Stimulated activated CD8-positive, alpha-beta memory T cell treated with anti-CD3 and anti-CD28 coated beads, Interleukin-12 subunit alpha, Interleukin-12 subunit beta, amount 100 ng/mL, for 24 hours (primary cell): ENCODE results near the gene PTAFR.
"Not testable (repeated sequence)": the region's sequence is repeated elsewhere in the genome, so short reads cannot be mapped to it uniquely, and the experiment has no call there.

Experiments used
- DNase-seq: peaks from one replicate; pipeline ENCODE4 v3.0.0-alpha.2; 2020; ENCODE audit errors: extremely low read depth

The PTAFR gene

DNA sequence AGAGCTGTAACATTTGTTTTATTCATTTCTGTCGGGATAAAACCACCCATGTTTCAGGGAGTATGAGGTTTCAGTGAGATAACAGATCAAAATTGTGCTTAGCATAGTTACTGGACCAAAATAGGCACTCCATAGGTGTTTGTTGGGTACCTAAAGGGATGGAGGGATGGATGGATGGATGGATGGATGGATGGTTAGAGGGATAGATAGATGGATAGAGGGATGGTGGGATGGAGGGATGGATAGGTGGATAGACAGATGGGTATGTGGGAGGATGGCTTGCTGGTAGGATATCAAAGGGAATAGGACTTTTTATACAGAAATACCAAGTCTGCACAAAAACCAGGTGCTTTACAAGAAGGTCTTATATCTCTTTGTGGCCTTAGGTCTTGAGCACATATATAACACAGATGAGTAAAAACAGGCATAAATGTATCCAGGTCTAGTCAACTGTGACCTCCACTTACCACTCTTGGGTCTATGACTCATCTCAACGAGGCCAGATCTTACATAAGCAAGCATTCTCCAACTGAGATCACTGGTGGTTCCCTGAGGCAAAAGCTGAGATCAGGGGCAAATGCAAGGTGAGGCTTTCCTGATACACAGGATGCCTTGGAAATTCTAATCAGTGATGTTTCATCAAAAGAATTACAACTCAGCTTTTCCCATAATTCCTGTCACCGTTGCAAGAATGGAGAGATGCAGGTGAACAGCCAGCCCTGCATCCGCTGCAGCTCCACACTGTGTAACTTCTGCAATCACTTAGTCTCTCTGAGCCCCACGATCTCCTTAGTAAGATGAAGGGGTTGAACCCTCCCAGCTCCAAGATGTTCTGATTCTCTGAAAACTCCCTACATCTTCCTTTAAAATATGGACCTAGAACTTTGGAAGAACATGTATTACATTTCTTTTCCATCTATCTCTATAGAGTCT, 32.0 kb downstream of the PTAFR start:
- DNase-seq = no peak

DNA sequence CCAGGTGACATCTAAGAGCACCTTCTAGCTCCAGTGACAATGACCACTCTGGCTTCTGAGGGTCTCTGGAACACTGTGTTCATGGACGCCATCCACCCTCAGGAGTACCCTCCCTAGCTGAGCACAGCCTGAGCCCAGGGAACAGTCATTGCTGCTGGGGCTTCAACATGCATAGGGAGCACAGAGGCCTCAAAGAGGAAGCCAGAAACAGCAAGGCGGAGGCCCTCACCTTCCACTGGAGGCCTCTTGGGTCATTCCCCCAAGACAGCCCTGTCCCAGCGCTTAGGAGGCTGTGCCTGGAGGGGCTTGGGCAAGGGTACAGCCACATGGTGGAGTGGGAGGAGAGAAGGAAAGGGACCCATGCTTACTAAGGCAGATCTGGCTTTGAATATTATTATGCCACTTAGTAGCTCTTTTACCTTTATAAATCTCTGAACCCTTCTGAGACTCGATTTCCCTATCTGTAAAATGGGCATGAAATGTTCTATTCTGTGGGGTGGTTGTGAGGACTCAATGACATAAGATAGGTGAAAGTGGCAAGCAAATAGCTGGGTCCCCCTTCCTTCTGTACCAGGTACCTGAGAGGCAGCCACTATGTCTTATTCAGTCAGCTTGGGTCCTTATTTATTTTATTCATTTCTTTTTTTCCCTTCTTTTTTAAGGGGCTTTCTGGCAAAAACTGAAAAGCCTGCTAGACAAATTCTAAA, 32.8 kb downstream of the PTAFR start:
- DNase-seq = no peak

DNA sequence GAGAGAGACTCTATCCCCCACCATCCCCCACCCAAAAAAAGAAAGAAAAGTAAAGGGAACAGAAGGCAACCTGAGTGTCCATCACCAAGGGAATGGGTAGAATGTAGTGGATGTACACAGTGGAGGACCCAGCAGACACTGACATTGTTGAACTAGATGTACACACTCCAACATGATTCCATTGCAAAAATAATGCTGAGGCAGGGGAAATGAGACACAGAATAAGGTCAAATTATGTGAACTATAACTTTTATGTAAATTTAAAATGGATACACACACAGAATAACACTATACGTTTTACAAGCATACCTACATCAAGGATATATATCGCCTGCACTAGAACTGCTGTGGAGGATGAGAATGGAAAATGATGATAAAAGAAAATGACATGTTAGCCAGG, 34.8 kb downstream of the PTAFR start:
- DNase-seq = no peak

DNA sequence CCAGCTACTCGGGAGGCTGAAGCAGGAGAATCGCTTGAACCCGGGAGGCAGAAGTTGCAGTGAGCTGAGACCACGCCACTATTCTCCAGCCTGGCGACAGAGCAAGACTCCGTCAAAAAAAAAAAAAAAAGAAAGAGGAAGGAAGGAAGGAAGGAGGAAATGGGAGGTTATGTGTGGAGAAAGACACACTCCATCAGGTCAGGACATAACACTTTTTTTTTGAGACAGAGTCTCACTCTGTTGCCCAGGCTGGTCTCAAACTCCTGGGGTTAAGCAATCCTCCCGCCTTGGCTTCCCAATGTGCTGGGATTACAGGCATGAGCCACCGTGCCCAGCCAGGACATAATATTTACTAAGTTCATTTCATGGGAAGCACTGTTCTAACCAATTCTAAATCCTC, 36.6 kb downstream of the PTAFR start:
- not testable (repeated sequence) for DNase-seq

DNA sequence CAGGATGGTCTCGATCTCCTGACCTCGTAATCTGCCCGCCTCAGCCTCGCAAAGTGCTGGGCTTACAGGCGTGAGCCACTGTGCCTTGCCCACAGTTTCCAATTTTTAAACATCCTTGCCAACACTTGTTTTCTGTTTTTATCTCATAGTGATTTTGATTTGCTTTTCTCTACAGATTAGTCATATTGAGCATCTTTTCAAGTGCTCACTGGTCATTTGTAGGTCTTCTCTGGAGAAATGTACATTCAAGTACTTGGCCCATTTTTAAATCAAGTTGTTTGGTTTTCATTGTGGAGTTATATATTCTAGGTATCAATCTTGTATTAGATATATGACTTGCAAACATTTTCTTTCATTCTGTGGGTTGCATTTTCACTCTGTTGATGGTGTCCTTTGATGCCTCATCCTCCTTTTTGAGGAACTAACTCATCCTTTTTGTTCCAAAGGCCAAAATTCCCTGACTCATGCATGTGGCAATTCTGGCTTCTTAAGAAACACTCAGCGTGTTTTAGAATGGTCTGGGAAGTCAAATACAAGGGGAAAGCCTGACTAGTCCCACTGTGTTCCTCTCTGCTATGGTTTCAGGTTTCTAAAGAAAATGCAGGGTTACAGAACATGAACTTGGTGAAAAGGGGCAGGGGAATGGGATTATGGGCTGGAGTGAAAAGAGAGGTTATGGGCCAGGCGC, 37.3 kb downstream of the PTAFR start:
- no peak for DNase-seq

DNA sequence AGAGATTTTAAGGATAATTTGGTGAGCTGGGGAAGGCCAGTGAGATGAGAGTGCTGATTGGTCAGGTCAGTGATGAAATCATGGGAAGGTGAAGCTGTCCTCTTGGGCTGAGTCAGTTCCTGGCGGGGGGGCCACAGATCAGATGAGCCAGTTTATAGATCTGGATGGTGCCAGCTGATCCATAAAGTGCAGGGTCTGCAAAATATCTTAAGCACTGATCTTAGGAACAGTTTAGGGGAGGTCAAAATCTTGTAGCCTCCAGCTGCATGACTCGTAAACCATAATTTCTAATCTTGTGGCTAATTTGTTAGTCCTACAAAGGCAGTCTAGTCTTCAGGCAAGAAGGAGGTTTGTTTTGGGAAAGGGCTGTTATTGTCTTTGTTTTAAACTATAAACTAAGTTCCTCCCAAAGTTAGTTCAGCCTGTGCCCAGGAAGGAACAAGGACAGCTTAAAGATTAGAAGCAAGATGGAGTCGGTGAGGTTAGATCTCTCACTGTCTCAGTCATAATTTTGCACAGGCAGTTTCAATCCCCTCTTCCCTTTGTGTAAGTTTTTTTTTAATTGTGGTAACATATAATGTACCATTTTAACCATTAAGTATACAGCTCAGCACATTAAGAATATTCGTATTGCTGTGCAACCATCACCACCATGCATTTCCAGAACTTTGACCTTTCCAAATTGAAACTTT, 39.4 kb downstream of the PTAFR start:
- DNase-seq = no peak

DNA sequence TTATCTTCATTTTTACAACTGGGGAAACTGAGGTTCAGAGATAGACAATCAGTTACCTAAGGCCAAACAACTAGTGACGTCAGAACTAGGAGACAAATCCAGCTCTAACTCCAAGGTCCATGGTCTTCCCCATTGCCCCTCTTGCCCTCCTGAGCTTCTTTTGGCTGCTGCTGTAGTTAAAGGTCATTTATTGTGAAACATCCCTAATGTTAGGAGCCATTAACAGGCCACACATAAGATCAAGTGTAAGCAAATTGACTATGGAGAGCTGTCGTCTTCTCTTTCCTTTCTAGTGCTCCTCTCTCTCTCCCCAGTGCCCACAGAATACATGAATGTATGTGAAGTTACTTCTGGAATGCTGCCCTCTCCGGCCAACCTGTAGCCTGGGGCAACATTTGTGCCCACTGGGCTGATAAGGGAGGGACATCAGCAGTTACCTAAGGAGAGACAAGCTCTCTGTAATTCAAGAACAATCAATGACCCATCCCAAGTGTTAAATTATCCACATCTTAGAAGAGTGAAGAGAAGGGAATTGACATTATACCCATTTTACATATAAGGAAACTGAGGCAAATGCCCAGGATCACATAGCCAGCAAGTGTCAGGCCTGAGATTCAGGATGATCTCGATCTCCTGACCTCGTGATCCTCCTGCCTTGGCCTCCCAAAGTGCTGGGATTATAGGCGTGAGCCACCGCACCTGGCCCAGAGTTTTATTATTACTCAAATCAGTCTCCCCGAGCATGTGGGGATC, 40.1 kb downstream of the PTAFR start:
- no peak for DNase-seq

DNA sequence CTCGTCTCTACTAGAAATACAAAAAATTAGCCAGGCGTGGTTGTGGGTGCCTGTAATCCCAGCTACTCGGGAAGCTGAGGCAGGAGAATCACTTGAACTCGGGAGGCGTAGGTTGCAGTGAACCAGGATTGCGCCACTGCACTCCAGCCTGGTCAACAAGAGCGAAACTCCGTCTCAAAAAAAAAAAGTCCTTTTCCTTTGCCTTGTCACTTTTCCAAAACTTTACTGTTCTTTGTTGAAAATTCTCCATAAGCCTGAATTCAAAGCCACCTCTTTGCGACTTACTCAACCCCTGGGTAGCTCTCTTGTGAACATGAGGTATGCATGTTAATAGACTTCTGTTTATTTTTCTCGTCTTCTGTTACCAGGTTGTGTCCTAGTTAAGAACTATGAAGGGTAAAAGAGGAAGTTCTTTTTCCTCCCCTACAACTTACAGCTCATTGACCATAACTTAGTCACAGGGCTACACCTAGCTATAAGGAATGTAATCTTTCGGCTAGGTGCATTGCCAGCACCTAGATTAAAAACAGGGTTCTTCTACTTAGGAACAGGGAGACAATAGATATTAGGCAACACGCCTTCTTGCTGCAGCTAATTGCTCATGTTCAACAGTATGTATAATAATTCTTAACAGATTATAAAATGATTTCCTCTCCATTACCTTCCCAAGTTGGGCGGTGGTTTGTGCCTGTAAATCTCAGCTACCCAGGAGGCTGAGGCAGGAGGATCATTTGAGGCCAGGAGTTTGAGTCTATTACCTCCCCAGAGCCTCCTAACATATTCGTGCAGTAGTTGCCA, 40.9 kb downstream of the PTAFR start:
- no peak for DNase-seq

DNA sequence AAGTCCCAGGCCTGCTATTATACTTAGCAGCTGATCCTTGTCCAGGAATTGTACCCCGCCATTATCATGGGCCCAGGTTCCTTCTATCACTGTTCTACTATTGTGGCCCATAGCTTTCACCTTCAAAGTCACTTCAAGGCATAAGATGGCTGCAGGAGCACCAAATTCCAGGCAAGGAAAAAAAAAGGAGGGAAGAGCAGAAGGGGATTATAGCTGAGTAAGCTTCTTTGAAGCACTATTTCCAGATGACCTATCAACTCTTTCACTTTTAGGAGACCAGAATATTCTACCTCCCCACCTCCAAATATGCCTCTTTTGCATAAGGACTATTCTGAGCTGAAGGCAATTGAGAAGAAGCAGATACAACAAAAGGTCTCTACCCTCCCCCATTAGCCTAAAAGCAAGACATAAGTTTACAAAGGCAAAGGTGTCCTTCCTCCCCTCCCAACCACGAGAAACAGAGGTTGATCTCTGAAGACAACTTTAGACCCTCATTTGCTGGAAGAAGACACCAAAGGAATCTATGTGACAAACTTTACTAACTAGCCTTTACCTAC, 41.8 kb downstream of the PTAFR start:
- no peak for DNase-seq

DNA sequence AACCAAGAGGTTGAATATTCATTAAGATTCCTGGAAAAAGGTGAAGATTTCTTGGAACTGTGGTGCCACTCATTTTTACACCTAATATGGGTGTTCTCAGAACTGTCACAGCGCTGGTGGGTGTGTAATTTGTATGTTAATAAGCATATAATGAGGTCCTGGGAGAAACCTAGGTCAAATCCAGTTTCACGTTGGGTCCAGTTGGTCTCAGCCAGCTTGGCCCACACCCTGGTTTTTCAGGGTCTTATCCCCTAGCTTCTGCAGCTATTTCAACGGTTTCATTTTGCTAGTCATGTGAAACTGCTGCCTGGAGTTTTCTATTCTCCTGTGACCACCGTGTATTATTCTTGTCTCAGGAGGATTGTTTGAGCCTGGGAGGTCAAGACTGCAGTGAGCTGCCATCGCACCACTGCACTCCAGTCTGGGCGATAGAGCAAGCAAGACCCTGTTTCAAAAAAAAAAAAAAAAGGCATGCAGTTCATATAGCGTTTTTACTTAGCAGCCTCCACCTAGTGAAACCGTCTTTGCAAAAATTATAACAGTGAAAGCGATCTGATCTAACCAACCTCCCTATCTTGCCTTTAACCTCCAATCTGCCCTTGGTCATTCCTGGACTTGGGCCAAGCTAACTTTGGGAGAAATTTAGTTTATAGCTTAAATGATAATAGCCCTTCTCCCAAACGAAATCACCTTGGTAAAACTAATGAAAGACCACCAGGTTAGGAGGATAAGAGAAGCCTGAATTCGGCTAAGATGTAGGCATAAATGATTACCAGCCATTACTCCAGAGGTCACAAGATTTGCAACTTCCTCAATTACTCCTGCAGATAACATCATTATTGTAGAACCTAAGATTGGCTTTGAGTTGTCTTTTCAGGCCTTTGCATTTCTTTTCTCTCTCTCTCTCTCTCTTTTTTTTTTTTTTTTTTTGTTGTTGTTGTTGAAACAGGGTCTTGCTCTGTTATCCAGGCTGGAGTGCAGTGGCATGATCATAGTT, 44.0 kb downstream of the PTAFR start:
- no peak for DNase-seq

DNA sequence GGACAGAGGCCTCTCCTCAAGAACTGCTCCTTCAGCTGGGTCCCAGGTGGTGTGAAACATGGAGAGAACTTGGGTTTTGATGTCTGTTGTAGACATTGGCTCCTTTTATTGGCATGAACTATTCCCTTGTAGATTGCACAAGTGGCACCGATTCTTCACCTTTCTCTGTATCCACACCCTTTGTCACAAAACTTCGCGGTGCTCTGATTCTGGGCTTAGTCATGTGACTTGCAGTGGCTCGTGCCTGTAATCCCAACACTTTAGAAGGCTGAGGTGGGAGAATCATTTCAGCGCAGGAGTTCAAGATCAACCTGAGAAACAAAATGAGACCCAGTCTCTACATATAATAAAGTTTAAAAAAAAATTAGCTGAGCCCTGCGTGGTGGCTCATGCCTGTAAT, 45.6 kb downstream of the PTAFR start:
- DNase-seq = no peak

DNA sequence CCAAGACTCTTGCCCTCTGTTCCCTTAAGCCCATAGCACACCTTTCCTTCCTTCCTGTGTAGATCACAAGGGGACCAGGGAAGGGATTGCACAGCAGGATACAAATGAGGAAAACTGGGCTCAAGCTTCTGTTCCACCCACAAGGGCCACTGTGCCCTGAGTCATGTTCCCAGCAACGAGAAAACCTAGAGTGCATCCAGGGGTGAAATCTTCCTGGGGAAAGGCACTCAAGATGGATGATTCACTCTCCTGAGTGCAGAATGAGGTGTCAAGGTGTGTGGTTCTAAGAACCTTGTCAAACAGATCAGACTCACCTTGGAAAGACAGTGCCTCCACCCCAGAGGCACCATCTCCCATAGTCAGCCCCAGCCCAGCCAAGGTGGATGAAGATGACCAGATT, 47.3 kb downstream of the PTAFR start:
- DNase-seq = no peak

DNA sequence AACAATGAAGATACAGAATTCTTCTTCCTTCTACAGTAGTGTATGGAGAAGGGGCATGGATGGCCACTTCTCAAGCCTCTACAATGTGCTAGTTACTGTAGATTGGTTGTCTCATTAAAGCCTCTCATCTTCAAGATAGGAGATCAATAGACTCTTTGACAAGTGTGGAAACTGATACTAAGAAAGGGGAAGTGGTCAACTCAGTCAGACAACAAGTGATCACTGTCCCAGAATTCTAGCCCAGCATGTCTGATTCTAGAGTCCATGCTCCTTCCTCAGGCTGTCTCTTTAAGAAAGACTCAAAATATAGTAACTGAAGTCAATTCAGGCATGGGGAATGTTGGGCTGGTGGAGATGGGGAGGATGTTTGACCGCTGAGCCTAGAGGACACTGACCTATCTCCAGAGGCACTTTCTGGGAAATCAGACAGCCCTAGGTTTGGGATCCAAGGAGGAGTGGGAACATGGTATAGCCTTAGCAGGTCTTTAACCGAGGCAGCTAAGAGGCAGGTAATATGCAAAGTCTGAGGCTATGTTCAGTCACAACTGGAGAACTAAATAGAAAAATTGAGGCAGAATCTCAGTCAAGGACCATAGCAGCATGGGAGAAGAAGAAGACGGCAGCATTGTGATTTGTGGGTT, 48.8 kb downstream of the PTAFR start:
- no peak for DNase-seq

DNA sequence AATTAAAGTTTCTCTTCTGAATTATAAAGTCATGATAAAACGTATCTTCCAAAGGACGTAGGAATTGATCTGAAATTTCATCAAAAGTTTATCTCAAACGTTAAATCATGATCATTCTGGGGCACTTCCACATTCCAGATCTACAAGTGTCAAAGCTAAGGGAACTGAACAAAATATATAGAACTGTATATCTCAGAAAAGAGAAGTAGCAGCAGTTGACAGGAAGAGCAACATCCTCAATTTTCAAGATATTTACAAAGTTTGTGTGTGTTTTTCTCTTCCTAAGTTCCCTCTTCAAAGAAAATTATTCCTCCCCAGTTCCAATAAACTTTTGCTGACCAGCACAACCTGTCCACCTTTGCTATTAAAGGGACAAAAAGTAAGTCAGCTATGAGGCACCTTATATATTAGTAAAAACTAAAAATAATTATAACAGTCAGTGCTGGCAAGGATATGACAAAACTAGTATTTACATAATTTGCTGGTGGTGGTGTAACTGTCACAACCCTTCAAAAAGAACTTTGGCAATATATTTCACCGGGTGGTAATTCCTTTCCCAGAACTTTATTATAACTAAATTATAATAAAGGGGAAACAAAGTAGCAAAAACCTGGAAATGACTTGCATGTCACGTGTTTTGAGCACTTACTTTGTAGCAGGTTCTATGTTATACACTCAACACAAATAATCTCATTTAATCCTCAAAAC, 49.6 kb downstream of the PTAFR start:
- DNase-seq = no peak

DNA sequence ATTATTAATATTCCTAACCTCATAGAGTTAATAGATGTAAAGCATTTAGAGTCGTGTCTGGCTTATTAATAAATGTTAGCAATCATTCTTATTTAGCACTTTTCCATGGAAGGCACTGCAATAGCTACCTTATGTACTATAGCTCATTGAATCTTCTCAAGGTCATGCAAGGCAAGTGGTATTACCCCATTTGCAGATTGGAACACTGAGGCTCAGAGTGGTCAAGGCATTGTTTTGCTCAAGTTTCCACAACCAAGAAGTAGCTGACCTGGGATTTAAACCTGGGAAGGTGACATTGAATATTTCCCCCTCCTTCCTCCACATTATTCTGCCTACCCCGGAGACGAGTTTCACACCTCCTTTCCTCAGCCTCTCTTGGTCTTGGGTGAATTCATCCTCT, 50.3 kb downstream of the PTAFR start:
- no peak for DNase-seq

DNA sequence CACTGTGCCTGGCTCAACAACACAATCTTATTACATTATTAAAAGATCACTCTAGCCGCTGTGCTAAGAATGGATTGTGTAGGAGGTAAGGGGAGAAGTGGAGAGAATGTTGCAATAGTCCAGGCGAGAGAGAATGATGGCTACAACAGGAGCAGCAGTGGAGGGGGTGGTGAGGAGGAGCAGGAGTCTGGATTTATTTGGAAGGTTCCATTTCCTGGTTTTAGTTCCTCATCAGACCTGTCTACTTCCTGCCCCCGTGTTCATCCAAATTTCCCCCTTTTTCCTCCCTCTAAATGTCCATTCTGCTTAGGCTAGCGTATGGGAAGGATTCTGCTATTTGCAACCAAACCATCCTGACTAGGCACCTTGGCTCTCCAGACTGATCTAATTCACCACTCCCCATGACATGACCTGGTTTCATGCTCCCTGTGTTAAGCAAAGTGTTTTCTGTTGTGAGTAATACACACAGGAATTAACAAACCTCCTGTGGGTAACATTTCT, 53.0 kb downstream of the PTAFR start:
- no peak for DNase-seq

DNA sequence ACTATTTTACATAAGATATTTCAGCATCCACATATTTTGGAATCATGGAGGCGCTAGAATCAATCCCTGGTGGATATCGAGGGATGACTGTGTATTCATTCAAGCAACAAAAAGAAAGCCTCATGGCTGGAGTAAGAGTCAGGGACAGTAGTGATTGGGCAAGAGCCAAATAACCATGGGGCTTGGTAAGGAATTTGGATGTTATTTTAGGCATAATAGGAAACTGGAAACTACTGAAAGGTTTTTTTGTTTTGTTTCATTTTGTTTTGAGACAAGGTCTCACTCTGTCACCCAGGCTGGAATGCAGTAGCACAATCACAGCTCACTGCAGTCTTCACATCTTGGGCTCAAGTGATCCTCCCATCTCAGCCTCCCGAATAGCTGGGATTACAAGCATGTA, 54.3 kb downstream of the PTAFR start:
- no peak for DNase-seq

DNA sequence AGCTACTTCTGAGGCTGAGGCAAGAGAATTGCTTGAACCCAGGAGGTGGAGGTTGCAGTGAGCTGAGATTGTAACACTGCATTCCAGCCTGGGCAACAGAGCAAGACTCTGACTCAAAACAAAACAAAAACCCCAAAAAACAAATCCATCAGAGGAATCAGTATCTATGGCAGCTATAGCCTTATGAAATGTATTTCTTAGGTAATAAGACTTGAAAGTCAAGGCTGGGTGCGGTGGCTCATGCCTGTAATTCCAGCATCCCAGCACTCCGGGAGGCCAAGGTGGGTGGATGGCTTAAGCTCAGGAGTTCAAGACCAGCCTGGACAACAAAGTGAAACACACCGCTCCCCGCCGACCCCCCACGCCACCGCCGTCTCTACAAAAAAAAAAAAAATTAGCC, 56.9 kb downstream of the PTAFR start:
- no peak for DNase-seq
